Parathyroid adenoma (tissue), 2 donors: Measurements from ENCODE around the gene PTPRF.

Experiments used
- H2AFZ ChIP-seq: fragments of 300-600 bp; sonication (generic); one replicate; pipeline ENCODE4 v1.7.0; 2017; ENCODE audit warnings: antibody characterized with exemption, mild to moderate bottlenecking
- H3K27ac ChIP-seq: fragments of 300-600 bp; sonication (generic); one replicate; pipeline ENCODE4 v1.7.0; 2017
- H3K27me3 ChIP-seq: fragments of 300-600 bp; sonication (generic); one replicate; pipeline ENCODE4 v1.7.0; 2017; ENCODE audit warnings: low read length; ENCODE audit not compliant: control insufficient read depth, insufficient read depth
- H3K36me3 ChIP-seq: fragments of 300-600 bp; sonication (generic); one replicate; pipeline ENCODE4 v1.7.0; 2017; ENCODE audit warnings: low read length; ENCODE audit not compliant: control insufficient read depth, insufficient read depth
- H3K4me1 ChIP-seq: fragments of 300-600 bp; sonication (generic); one replicate; pipeline ENCODE4 v1.7.0; 2017; ENCODE audit warnings: control low read depth
- H3K4me2 ChIP-seq: fragments of 300-600 bp; sonication (generic); one replicate; pipeline ENCODE4 v1.7.0; 2017; ENCODE audit warnings: low read length
- H3K4me3 ChIP-seq: fragments of 300-600 bp; sonication (generic); one replicate; pipeline ENCODE4 v1.7.0; 2017; ENCODE audit warnings: low read depth, low read length
- H3K79me2 ChIP-seq: fragments of 300-600 bp; sonication (generic); one replicate; pipeline ENCODE4 v1.7.0; 2017; ENCODE audit warnings: control low read depth
- H3K9ac ChIP-seq: fragments of 300-600 bp; sonication (generic); one replicate; pipeline ENCODE4 v1.7.0; 2017; ENCODE audit warnings: mild to moderate bottlenecking
- H3K9me3 ChIP-seq: fragments of 300-600 bp; sonication (generic); one replicate; pipeline ENCODE4 v1.7.0; 2017; ENCODE audit warnings: low read length; ENCODE audit not compliant: control insufficient read depth
- TF ChIP-seq, protein P1 (sequence below): fragments of 300-600 bp; sonication (generic); IDR thresholded peaks from one replicate; pipeline ENCODE4 v1.7.0; 2017; ENCODE audit warnings: antibody characterized with exemption, mild to moderate bottlenecking
- donor health status: primary hyperparathyroidism.

Gene PTPRF

DNA sequence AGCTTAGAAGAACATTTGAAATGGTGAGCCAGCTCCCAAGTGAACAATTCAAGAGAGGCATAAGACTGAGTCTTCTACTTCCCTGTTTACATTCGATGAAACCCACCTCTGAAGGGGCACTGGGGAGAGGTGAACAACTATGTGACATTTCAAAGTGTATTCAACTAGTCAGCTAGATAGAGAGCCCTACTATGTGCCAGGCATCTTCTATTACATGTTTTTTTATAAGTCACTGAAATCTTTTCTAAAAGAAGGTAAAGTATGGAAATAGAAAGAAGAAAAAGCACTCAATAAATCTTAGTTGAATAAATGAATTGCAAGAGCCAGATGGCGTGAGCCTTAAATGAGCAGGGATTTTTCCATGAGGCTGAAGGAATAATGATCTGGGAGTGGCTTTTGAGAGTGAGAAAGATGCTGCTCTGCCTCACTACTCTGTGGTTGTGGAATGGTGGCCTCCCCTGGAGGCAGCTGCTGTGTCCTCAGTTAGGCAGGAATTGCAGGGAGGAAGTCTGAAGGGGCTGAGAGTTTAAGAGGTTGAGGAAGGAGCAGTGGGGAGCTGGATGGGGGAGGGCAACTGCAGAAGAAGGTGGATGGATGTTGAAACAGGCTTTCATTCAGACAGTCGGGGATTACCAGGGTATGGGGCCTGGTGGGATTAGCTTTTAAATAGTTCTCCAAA lies 10.4 kb upstream of the PTPRF start:
- no peak overlapping the region for H3K4me3 ChIP-seq
- H3K4me1 ChIP-seq: no peaks in the 10 kb centered on the region
- no peaks in the 10 kb centered on the region for H3K27me3 ChIP-seq
- no peak overlapping the region for H3K9ac ChIP-seq
- no peak overlapping the region for H3K27ac ChIP-seq
- no peaks in the 10 kb centered on the region for H3K79me2 ChIP-seq
- H2AFZ ChIP-seq: no peak overlapping the region
- no peaks in the 10 kb centered on the region for H3K9me3 ChIP-seq
- no peak overlapping the region for H3K4me2 ChIP-seq
- TF ChIP-seq, protein P1, sequence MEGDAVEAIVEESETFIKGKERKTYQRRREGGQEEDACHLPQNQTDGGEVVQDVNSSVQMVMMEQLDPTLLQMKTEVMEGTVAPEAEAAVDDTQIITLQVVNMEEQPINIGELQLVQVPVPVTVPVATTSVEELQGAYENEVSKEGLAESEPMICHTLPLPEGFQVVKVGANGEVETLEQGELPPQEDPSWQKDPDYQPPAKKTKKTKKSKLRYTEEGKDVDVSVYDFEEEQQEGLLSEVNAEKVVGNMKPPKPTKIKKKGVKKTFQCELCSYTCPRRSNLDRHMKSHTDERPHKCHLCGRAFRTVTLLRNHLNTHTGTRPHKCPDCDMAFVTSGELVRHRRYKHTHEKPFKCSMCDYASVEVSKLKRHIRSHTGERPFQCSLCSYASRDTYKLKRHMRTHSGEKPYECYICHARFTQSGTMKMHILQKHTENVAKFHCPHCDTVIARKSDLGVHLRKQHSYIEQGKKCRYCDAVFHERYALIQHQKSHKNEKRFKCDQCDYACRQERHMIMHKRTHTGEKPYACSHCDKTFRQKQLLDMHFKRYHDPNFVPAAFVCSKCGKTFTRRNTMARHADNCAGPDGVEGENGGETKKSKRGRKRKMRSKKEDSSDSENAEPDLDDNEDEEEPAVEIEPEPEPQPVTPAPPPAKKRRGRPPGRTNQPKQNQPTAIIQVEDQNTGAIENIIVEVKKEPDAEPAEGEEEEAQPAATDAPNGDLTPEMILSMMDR: no peak
- no peaks in the 10 kb centered on the region for H3K36me3 ChIP-seq

DNA sequence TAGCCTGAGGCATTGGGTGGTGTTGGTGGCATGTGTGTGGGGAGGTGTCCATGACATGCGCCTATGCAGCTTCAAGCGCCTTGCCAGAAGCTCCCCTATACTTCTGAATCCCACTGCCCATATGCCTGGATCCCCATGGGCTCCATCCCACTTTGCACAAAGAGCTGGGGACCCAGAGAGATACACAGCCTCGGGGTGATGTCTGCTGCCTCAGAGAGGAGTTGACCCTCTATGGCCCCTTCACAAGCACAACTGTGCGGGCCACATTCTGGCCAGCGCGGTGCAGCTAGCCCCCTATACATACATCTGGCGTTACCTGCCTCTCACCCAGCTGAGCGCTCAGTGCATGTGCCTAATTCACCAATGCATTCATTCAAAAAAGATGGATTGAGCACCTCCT lies 9.6 kb upstream of the PTPRF start:
- no peaks in the 10 kb centered on the region for H3K27me3 ChIP-seq
- no peaks in the 10 kb centered on the region for H3K9me3 ChIP-seq
- no peak overlapping the region for H2AFZ ChIP-seq
- H3K79me2 ChIP-seq: no peaks in the 10 kb centered on the region
- no peak overlapping the region for H3K4me2 ChIP-seq
- no peaks in the 10 kb centered on the region for H3K4me1 ChIP-seq
- H3K4me3 ChIP-seq: no peak overlapping the region
- H3K36me3 ChIP-seq: no peaks in the 10 kb centered on the region
- H3K27ac ChIP-seq: no peak overlapping the region
- no peak overlapping the region for H3K9ac ChIP-seq
- TF ChIP-seq, protein P1: no peak

DNA sequence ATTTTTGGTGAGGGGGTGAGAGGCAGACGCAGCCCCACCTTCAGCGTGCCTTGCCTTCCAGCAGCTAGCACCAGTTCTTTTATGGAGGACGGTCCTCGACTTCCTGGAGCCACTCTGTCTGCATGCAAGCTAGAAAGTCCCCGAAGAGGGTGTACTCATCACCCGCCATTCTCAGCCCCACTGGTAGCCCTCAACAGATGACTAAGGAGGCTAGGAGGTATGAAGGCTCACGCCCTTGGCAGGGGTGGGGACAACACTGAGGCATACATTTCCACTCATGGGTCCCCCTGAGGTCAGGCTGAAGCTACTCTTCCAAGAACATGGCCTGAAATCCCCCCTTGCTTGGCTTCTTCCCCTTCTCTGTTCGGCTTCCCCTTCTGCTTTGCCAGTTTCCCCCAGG lies 8.9 kb upstream of the PTPRF start:
- no peaks in the 10 kb centered on the region for H3K4me1 ChIP-seq
- H3K4me3 ChIP-seq: no peak overlapping the region
- no peak overlapping the region for H2AFZ ChIP-seq
- TF ChIP-seq, protein P1: no peak
- no peak overlapping the region for H3K4me2 ChIP-seq
- H3K9ac ChIP-seq: no peak overlapping the region
- H3K79me2 ChIP-seq: no peaks in the 10 kb centered on the region
- H3K36me3 ChIP-seq: no peaks in the 10 kb centered on the region
- no peaks in the 10 kb centered on the region for H3K27me3 ChIP-seq
- H3K9me3 ChIP-seq: no peaks in the 10 kb centered on the region
- H3K27ac ChIP-seq: no peak overlapping the region

DNA sequence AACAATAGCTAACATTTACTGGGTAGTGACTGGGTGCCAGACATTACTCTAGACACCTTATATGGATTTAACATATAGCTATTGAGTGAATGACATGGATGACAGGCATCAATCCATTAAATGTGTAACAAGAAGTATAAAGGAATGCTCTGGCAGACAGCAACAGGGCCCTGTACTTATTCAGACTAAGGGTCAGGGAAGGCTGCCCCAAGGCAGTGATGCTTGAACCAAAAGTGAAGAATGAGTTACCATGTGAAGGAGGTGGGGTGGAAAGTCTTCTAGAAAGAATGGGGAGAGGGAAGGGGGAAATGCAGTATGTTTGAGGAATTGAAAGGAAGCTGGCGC lies 8.3 kb upstream of the PTPRF start:
- Histone ChIP-seq H3K9me3 (no peaks in the 10 kb centered on the region), H3K27me3 (no peaks in the 10 kb centered on the region), H3K4me1 (no peaks in the 10 kb centered on the region), H3K79me2 (no peaks in the 10 kb centered on the region), H3K36me3 (no peaks in the 10 kb centered on the region), H2AFZ (no peak overlapping the region), H3K27ac (no peak overlapping the region), H3K9ac (no peak overlapping the region), H3K4me3 (no peak overlapping the region), H3K4me2 (no peak overlapping the region)
- TF ChIP-seq, protein P1: no peak

DNA sequence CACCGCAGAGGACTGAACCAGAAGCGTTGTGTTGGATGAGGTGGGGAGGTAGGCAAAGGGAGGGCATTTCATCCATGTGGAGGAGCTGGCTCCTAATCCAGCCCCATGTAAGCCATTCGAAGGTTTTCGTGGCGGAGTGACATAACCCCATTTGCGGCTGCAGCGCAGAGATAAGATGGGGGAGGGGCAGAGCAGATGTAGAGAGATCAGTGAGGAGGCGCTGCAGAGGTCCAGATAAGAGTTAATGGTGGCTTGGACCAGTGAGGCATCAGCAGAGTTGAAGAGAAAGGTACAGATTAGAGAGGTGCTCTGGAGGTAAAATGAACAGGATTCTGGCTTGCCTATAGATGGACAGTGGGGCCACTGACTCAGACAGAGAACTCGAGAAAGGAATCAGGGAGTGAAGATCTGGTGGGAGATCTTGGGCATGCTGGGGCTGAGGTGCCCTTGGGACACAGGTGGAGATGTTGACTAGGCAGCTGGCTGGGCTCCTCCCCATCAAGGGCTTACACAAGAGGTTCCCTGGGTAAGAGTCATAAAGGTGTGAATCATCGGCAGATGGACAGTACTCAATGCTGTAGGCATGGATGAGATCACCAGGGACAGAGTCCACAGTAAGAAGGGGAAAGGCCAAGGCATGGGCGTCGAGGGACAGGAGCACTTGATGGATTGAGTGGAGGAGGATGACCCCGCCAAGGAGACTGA lies 7.8 kb upstream of the PTPRF start:
- Histone ChIP-seq H3K4me3 (no peak overlapping the region), H3K4me1 (no peaks in the 10 kb centered on the region), H3K9me3 (no peaks in the 10 kb centered on the region), H2AFZ (no peak overlapping the region), H3K27ac (no peak overlapping the region), H3K36me3 (no peaks in the 10 kb centered on the region), H3K4me2 (no peak overlapping the region), H3K79me2 (no peaks in the 10 kb centered on the region), H3K27me3 (no peaks in the 10 kb centered on the region), H3K9ac (no peak overlapping the region)
- TF ChIP-seq, protein P1: no peak
